ENCODE results near the gene STT3A.

GRCh38 chr11:125550780-125551179 is 41.9 kb upstream of the STT3A start:
- TF ChIP-seq CTCF (IDR thresholded peaks at IDR 0.05; ENCODE audit: low read length) (no peak), EZH2 (IDR thresholded peaks at IDR 0.05; ENCODE audit: borderline replicate concordance, low read length) (no peak)

Measured in OCI-LY1 (cell line).